LHCN-M2 (cell line): ENCODE results near the gene MBNL1. TPM values are rescaled to one million over a fixed set of nuclear protein-coding genes. Genes with fewer than 3 reads are reported as not detected.

Experiments used
- DNase-seq: peaks from one replicate; pipeline ENCODE4 v3.0.0-alpha.2; 2012; ENCODE audit warnings: low read depth
- total RNA-seq: library from RNA; depleted of rRNA; stranded (reverse); fragments of >200 nt; gene quantifications from 2 replicates; pipeline ENCODE4 v1.2.3, GENCODE V29; 2014

The MBNL1 gene
- total RNA-seq, 1 experiment from 2014 or later = 149 TPM

DNA sequence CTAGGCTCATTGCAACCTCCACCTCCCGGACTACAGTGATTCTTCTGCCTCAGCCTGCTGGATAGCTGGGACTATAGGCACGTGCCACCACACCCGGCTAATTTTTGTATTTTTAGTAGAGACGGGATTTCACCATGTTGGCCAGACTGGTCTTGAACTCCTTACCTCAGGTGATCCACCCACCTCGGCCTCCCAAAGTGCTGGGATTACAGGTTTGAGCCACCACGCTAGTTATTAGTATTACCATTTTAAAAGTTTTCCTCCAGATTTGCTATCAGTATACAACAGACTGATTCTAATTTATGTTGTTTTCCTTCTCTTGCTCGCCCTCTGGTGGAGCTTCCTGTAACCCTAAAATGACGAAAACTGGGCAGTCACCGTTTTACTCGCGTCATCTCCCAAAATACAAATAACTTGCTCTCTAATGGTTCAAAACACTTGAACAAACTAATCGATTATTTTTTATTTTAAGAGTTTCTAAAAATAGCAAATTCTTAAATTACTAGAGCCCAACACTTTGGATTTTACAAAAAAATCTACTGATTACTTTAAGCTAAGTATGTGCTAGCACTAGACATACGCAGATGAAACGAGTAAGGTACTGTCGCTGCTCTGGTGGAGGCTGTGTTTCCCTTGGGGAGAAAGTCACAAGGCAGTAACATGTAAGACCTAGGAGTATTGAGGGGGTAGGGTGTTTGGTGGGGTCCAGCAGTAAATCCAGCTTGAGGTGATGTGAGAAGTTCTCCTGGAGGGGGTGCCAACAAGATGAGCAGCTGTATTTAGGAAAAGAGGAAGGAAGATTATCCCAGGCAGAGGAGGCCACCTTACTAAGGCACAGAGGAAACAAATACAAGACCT is 203.3 kb downstream of the MBNL1 start:
- peak; percentile 61 for DNase-seq

DNA sequence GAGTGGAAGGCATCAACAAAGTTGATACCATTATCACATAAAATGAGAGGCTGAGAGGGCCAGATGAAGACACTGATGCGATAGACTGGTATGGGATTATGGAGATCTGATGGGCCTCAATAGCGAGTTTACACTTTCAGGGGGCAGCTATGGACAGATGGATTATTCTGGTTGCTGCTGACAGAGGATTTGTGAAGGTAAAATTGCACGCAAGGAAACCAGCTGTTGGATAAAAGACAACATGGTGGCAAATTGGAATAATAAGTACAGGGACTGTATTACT is 203.9 kb downstream of the MBNL1 start:
- no peak for DNase-seq

DNA sequence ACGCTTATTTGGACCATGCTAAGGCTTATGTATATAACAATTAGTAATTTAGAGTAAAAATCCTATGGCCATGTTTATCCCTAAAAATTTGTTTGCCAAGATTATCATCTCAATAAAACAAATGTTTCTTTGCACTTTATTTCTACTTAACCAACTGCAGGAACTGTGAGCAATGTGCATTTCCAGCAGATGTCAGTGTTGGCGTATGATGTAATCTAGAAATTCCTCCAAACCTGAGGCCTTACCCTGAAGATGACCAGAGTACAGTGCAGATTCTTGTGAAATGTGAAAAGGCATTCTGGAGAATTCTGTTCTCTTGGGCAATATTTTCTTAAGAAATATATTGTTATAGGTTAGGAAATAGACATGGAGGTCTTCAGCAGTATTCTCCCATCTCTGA is 205.9 kb downstream of the MBNL1 start:
- DNase-seq = peak; percentile 70

DNA sequence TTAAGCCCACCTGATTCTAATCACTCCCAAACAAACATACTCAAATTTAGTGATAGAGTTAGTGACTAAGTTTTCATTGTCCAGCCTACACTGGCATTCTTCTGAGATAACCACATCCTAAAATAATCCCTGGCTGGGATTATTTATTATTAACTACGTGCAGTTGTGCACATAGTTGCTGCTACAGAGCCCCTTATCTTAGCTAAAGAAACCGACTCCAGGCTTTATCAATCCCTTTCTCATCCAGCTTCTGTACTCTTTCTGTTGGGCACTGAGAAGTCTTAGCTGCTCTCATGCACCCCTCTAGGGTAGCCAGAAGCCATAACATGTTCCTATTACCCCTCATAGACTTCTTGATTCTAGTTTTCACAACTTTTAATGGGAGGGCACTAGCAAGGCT is 208.7 kb downstream of the MBNL1 start:
- no peak for DNase-seq

DNA sequence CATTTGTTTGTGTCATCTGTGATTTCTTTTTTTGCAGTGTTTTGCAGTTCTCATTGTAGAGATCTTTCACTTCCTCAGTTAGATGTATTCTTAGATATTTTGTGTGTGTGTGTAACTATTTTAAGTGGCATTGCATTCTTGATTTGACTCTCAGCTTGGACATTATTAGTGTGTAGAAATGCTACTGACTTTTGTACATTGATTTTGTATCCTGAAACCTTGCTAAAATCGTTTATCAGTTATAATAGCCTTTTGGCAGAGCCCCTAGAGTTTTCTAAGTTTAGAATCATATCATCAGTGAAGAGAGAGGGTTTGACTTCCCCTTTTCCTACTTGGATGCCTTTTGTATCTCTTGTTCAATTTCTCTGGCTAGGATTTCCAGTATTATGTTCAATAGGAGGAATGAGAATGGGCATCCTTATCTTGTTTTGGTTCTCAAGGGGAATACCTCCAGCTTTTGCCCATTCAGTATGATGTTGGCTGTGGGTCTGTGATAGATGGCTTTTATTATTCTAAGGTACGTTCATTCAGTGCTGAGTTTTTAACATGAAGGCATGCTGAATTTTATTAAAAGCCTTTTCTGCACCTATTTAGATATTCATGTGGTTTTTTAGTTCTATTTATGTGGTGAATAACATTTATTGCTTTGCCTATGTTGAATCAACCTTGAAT is 211.7 kb downstream of the MBNL1 start:
- DNase-seq = no peak

DNA sequence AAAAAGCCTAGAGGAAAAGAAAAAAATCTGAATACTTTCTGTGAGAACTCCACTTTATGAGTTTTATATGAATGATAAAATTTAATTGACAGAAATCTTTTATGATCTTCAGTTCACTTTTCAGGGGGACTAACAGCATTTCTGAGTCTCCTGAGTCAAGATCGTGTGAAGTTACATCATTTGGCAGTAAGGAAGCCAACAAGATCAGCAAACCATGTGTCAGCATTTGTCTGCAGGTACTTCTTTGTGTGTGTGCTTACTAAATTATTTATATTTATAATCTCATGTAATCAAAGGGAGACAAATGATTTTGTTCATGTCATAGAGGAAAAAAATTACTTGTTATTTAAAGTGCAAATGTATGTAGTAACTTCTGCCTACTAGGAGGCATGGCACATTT is 217.6 kb downstream of the MBNL1 start:
- DNase-seq = no peak

DNA sequence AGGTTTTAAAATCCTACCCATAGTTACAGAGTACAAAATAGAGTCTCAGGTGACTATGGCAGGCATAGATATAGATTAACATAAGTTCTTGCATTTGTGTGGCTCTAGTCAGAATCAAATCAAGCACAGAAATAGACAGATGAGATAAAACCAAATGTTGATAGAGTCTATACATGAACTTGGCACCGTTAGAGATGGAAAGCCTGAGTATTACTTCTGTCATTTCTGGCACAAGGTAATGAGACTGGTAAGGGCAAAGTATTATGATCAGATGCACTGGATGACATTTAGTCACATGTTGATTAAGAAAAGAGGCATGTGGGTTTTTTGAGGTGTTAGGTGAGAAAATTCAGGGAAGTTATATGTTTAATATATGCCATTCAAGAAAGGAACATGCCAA is 219.7 kb downstream of the MBNL1 start:
- no peak for DNase-seq

DNA sequence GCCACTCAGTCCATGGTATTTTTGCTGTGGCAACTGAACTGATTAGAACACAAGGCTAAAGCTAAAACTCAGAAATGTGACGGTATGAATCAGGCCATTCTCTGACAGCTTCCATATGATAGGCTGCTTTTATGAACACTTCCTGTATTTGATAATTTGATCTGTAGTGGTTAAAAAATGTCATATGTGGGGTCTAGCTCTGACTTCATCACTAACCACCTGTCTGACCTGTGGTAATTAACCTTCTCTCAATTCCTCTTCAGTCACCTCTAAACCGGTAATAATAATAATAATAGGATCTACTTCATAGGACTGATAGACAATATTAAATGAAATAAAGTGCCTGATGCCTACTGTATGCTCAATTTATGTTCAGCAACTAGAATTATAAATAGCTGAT is 223.2 kb downstream of the MBNL1 start:
- no peak for DNase-seq

DNA sequence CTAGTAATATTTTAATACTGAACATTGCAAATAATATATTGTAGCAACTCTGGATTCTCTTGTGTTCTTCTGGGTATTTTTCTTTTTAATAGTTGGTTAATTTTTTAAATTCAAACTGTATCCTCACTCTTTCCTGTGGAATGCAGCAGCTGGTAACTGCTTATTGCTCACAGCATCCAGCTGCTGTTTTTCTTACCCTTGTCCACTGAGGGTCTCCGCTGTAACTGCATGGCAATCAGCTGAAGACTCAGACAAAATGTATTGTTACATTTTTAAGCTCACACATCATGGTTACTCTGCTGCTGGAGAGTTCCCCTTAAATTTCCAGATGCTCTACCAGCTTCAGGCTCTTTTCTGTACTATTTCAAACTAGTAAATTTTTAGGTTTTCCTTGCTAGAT is 227.6 kb downstream of the MBNL1 start:
- peak; percentile 72 for DNase-seq

DNA sequence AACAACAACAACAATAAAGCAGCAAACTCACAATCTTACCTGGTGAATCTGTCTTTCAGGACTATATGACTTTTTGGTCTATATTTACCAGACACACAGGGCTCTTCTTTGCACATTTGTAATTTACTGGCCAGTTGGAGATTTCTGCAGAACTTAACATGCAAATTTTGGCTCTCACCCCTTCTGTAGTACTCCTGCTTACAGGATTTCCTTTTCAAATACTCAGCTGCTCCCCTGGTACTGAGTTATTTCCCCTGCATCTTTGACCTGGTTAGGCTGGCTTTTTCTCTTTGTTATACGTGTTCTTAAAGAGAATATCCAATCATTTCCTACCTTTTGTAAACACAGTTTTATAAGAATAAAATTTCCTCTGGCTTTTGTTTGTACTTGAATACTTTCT is 228.0 kb downstream of the MBNL1 start:
- no peak for DNase-seq

DNA sequence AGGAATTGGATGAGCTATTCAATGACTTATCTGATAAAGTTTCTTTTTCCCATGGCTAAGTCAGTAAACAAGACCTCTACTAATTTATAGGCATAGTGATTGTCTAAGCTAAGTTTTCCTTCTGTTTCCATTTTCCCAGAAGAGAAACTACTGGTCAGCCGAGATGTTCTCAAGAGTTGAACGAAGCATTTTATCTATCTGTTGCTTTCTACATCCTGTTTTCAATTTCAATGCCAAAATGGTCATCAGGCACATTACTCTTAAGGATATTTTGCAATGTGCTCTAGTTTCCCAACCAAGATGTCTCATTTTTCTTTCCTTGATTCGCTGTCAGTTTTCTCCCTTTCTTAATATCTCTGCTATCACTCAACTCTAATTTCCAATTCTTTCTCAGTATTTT is 228.7 kb downstream of the MBNL1 start:
- peak; percentile 34 for DNase-seq

DNA sequence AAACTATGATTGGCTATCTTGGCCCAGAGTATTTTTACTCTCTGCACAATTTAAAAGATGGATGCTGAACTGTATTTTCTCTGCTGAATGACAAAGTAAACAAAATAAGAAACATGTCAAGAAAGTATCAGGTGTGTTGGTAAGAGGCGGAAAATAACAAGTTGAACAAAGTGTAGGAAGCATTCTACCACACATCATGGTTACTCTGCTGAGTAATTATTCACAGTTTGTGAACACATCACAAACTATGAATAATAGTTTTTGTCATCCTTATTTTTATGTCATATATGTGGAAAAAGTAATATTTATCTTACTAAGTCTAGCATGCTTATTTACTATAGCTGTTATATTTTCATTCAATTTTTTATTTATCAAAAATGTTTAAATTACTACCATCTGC is 229.2 kb downstream of the MBNL1 start:
- no peak for DNase-seq

DNA sequence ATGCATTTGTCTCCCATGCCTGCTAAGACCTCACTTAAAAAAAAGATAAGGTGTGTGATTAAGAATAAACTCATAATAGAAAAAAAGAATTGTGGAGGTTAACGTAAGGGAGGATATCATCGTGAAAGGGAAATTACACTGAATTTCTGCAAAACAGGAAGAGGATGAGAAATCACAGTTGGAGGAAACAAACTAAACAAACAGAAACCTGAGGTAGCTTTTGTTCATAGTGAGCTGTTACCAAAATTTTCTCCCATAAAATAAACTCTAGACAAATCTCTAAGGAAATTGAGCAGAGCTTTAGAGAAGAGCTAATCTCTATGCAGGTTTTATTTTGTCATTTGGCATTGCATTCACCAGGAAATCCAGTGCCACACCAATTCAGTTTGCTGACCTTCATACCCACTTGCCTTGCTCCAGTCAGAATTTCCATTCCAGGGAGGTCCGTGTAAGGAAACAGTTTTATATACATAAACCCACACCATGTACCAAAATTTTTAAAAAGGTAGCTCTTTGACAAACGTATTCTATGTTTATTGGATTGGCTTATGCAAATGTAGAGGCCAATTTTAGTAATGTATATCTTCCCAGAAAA is 231.2 kb downstream of the MBNL1 start:
- no peak for DNase-seq

DNA sequence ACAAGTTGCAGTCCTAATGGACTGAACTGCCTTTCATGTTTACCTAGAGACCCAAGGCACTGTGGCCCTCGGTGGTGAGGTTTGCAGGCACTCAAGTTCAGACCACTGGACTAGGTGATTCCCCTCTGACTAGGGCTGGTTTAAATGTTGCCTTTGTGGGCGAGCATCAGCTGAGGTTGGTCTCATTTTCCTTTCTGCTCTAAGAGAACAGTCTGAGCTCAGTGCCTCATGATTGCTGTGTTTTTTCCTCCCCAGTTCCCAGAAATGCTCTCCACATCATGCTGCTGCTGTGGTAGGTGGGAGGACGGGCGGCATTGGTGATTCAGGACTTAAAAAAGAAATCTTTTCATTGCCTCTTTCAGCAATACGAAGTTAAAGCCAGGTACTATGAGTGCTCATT is 237.2 kb downstream of the MBNL1 start:
- no peak for DNase-seq

DNA sequence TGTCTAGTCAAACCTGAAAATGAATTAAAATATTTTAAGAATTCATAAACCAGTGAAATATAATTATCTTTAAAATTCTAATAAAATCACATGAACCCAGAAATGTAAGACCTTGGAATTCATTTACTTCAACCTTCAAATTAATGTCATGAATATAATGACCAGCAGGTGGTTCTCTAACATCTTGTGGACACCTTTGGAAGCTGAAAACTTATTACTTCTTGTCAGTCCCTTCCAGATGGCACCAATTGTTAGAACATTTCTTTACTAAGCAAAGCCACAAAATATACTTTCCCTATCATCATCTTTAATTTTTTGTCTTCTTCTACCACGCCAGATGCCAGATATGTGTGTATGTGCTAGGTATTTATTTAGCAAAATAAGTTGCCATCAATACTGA is 240.0 kb downstream of the MBNL1 start:
- no peak for DNase-seq

DNA sequence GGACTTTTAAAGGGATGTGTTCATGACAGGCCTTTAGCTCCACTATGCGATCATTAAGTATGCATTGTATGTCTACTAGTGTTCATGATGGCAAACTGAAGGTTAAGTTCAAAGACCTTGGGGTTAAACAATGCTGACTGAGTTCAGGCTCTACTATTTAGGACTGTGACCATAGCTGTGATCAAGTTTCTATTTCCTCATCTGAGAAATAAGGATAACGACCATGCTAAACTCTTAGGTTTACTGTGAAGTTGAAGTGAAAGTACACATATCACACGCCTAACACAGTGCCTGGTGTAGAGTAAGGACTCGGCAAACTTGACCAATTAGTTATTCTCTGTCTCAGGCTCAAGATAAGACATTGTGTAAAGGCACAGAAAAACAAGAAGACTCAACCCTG is 243.2 kb downstream of the MBNL1 start:
- no peak for DNase-seq

DNA sequence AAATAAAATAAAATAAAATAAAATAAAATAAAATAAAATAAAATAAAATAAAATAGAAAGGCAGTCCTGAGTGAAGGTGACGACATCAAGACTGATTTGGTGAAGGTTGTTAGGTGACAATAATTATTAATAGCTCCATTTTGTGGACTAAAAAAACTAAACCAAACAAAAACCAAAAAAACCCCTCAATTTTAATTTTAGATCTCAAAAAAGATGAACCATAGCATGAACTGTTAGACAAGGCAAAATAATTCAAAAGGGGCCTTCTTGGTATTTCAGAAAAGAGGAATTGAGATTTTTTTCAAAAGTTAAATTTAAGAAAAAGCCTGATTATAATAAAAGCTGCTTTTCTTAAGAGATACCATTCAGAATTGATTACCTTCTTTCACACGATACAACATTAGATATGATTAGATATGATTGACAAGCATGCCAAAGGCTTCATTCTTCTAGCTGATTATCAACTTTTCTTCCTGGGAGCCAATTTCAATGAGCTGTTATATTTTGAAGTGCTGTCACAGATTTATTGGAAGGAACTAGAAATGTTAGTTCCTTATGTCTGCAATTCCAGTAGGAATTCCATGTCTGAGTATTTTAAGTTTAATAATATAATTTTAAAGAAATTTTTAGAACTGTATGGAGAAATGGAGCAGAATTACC is 244.7 kb downstream of the MBNL1 start:
- DNase-seq = no peak
